Activated CD8-positive, alpha-beta T cell treated with anti-CD3 and anti-CD28 coated beads, Interleukin-2, amount 10 ng/mL, durations not matched to agents 7 days and 5 days (primary cell): Measurements from ENCODE around the gene VANGL1. TPM values are rescaled to one million over a fixed set of nuclear protein-coding genes. Genes with fewer than 3 reads are reported as not detected.

Experiments used
- ATAC-seq: fragments of 150-1000 bp; cut with Tn5 transposase; one replicate; pipeline ENCODE4 v1.10.0; 2021; ENCODE audit warnings: moderate library complexity
- CTCF ChIA-PET: fragments of 350-600 bp; sonication (Branson Sonifier 250); formaldehyde crosslinking; loops from one replicate; lab custom pipeline; 2021; ENCODE audit warnings: antibody characterized with exemption; lab: Charles Lee
- POLR2A ChIA-PET: fragments of 350-600 bp; sonication (Branson Sonifier 250); formaldehyde crosslinking; loops from one replicate; lab custom pipeline; 2021; ENCODE audit warnings: antibody characterized with exemption; lab: Charles Lee
- DNase-seq: peaks from one replicate; pipeline ENCODE4 v3.0.0-alpha.2; 2020
- H3K27ac Mint-ChIP-seq: one replicate; pipeline ENCODE4 v1.8.0; 2021; ENCODE audit warnings: mild to moderate bottlenecking, mixed read lengths
- H3K27me3 Mint-ChIP-seq: one replicate; pipeline ENCODE4 v1.8.0; 2021; ENCODE audit warnings: low read depth, mixed read lengths
- H3K36me3 Mint-ChIP-seq: one replicate; pipeline ENCODE4 v1.8.0; 2021; ENCODE audit warnings: low read depth, mixed read lengths
- H3K4me1 Mint-ChIP-seq: one replicate; pipeline ENCODE4 v1.8.0; 2021; ENCODE audit warnings: low read depth, mixed read lengths
- H3K4me3 Mint-ChIP-seq: one replicate; pipeline ENCODE4 v1.8.0; 2021; ENCODE audit warnings: mild to moderate bottlenecking, mixed read lengths
- H3K9me3 Mint-ChIP-seq: one replicate; pipeline ENCODE4 v1.8.0; 2022; ENCODE audit warnings: mixed read lengths; ENCODE audit not compliant: insufficient read depth
- total RNA-seq, 2 experiments: library from RNA; stranded (reverse); gene quantifications; one replicate each; pipeline ENCODE4 v1.2.3, GENCODE V29; 2021

Gene VANGL1
- total RNA-seq, 2 experiments from 2014 or later, result 14.1 to 14.8 TPM

- Mint-ChIP-seq H3K27me3 (no peaks in the 10 kb centered on the region), H3K36me3 (peaks cover 35% of the 10 kb centered on the region), H3K4me3 (no peak overlapping the region), H3K4me1 (peaks cover 18% of the 10 kb centered on the region), H3K9me3 (no peaks in the 10 kb centered on the region), H3K27ac (no peak overlapping the region)
- DNase-seq (no peak), ATAC-seq (no peak)
- ChIA-PET POLR2A (no interaction called here), CTCF (no interaction called here)
Measured at GRCh38 chr1:115655916-115656315, 14.1 kb downstream of the VANGL1 start.

- Mint-ChIP-seq H3K9me3 (no peaks in the 10 kb centered on the region), H3K27ac (no peak overlapping the region), H3K4me1 (peaks cover 18% of the 10 kb centered on the region), H3K36me3 (peaks cover 38% of the 10 kb centered on the region), H3K4me3 (no peak overlapping the region), H3K27me3 (no peaks in the 10 kb centered on the region)
- ATAC-seq, result no peak
- no peak for DNase-seq
- POLR2A ChIA-PET, result no interaction called here
- CTCF ChIA-PET, result no interaction called here
Measured at GRCh38 chr1:115656461-115657077, 14.8 kb downstream of the VANGL1 start.

GRCh38 chr1:115658646-115659045, 16.9 kb downstream of the VANGL1 start:
- DNase-seq (no peak), ATAC-seq (no peak)
- H3K36me3 Mint-ChIP-seq, result peaks cover 37% of the 10 kb centered on the region
- ChIA-PET POLR2A (no interaction called here), CTCF (no interaction called here)
- H3K4me3 Mint-ChIP-seq, result no peak overlapping the region
- H3K27ac Mint-ChIP-seq, result no peak overlapping the region
- peaks cover 18% of the 10 kb centered on the region for H3K4me1 Mint-ChIP-seq
- no peaks in the 10 kb centered on the region for H3K9me3 Mint-ChIP-seq
- H3K27me3 Mint-ChIP-seq, result no peaks in the 10 kb centered on the region

GRCh38 chr1:115660151-115660550, 18.4 kb downstream of the VANGL1 start:
- Mint-ChIP-seq H3K4me1 (peaks cover 11% of the 10 kb centered on the region), H3K4me3 (no peak overlapping the region), H3K27me3 (no peaks in the 10 kb centered on the region), H3K36me3 (peaks cover 41% of the 10 kb centered on the region), H3K27ac (no peak overlapping the region), H3K9me3 (no peaks in the 10 kb centered on the region)
- ATAC-seq (no peak), DNase-seq (no peak)
- CTCF ChIA-PET, result interaction anchor here (0.7 kb wide), 1 partner anchor 16 kb away, joined by 3 read pairs; no protein-coding TSS in a partner anchor
- POLR2A ChIA-PET, result no interaction called here

- Mint-ChIP-seq H3K4me3 (no peak overlapping the region), H3K9me3 (no peaks in the 10 kb centered on the region), H3K36me3 (peaks cover 48% of the 10 kb centered on the region), H3K27me3 (no peaks in the 10 kb centered on the region), H3K4me1 (peaks cover 6% of the 10 kb centered on the region), H3K27ac (no peak overlapping the region)
- POLR2A ChIA-PET, result no interaction called here
- CTCF ChIA-PET, result no interaction called here
- ATAC-seq (no peak), DNase-seq (no peak)
Measured at GRCh38 chr1:115661157-115661556, 19.4 kb downstream of the VANGL1 start.

GRCh38 chr1:115665319-115666096, 23.7 kb downstream of the VANGL1 start:
- H3K9me3 Mint-ChIP-seq, result no peaks in the 10 kb centered on the region
- H3K4me3 Mint-ChIP-seq, result no peak overlapping the region
- H3K27ac Mint-ChIP-seq, result no peak overlapping the region
- ChIA-PET CTCF (no interaction called here), POLR2A (no interaction called here)
- DNase-seq (no peak), ATAC-seq (no peak)
- no peaks in the 10 kb centered on the region for H3K27me3 Mint-ChIP-seq
- peaks cover 50% of the 10 kb centered on the region for H3K36me3 Mint-ChIP-seq
- peaks cover 7% of the 10 kb centered on the region for H3K4me1 Mint-ChIP-seq

GRCh38 chr1:115666206-115666605, 24.4 kb downstream of the VANGL1 start:
- peaks cover 45% of the 10 kb centered on the region for H3K36me3 Mint-ChIP-seq
- no peak overlapping the region for H3K27ac Mint-ChIP-seq
- no peak overlapping the region for H3K4me3 Mint-ChIP-seq
- ChIA-PET CTCF (no interaction called here), POLR2A (no interaction called here)
- no peaks in the 10 kb centered on the region for H3K9me3 Mint-ChIP-seq
- peaks cover 7% of the 10 kb centered on the region for H3K4me1 Mint-ChIP-seq
- H3K27me3 Mint-ChIP-seq, result no peaks in the 10 kb centered on the region
- DNase-seq (no peak), ATAC-seq (no peak)

- Mint-ChIP-seq H3K27ac (no peak overlapping the region), H3K9me3 (no peaks in the 10 kb centered on the region), H3K36me3 (peaks cover 45% of the 10 kb centered on the region), H3K27me3 (no peaks in the 10 kb centered on the region), H3K4me3 (no peak overlapping the region), H3K4me1 (peaks cover 7% of the 10 kb centered on the region)
- POLR2A ChIA-PET, result no interaction called here
- CTCF ChIA-PET, result no interaction called here
- ATAC-seq (no peak), DNase-seq (no peak)
Measured at GRCh38 chr1:115666702-115667101, 24.9 kb downstream of the VANGL1 start.

GRCh38 chr1:115668579-115668978, 26.8 kb downstream of the VANGL1 start:
- Mint-ChIP-seq H3K27ac (no peak overlapping the region), H3K36me3 (peaks cover 40% of the 10 kb centered on the region), H3K27me3 (no peaks in the 10 kb centered on the region), H3K9me3 (no peaks in the 10 kb centered on the region), H3K4me1 (peaks cover 7% of the 10 kb centered on the region), H3K4me3 (no peak overlapping the region)
- ATAC-seq (no peak), DNase-seq (no peak)
- POLR2A ChIA-PET, result interaction anchor here (1.2 kb wide), 1 partner anchor 27 kb away, joined by 3 read pairs; the partner anchor contains the start of gene VANGL1
- CTCF ChIA-PET, result interaction anchor here (0.5 to 0.9 kb wide), 3 partner anchors 14 to 73 kb away, joined by 3 to 4 read pairs (median 3); no protein-coding TSS in a partner anchor

GRCh38 chr1:115669002-115669673, 27.4 kb downstream of the VANGL1 start:
- Mint-ChIP-seq H3K27ac (no peak overlapping the region), H3K9me3 (no peaks in the 10 kb centered on the region), H3K36me3 (peaks cover 35% of the 10 kb centered on the region), H3K4me3 (no peak overlapping the region), H3K4me1 (peaks cover 7% of the 10 kb centered on the region), H3K27me3 (no peaks in the 10 kb centered on the region)
- ATAC-seq (no peak), DNase-seq (no peak)
- CTCF ChIA-PET, result interaction anchor here (0.5 to 1.6 kb wide), 4 partner anchors 15 to 73 kb away, joined by 3 to 6 read pairs (median 4); no protein-coding TSS in a partner anchor
- POLR2A ChIA-PET, result interaction anchor here (1.2 kb wide), 1 partner anchor 27 kb away, joined by 3 read pairs; the partner anchor contains the start of gene VANGL1

- ChIA-PET CTCF (interaction anchor here (0.9 to 1.6 kb wide), 2 partner anchors 37 to 74 kb away, joined by 4 to 6 read pairs; no protein-coding TSS in a partner anchor), POLR2A (no interaction called here)
- DNase-seq, result no peak
- Mint-ChIP-seq H3K27me3 (no peaks in the 10 kb centered on the region), H3K27ac (no peak overlapping the region), H3K9me3 (no peaks in the 10 kb centered on the region), H3K4me3 (no peak overlapping the region), H3K36me3 (peaks cover 29% of the 10 kb centered on the region), H3K4me1 (peaks cover 7% of the 10 kb centered on the region)
- no peak for ATAC-seq
Measured at GRCh38 chr1:115669886-115670285, 28.1 kb downstream of the VANGL1 start.
